K562 (cell line): ENCODE data around the gene PLA2R1. TPM values are rescaled to one million over a fixed set of nuclear protein-coding genes. Genes with fewer than 3 reads are reported as not detected.

ENCODE experiments used
- ATAC-seq: fragments of 200-7000 bp; cut with Tn5 transposase; 3 replicates; pipeline ENCODE4 v1.9.1; 2020; ENCODE audit warnings: moderate library complexity
- BruUV-seq: library from RNA; stranded (reverse); fragments of 400-500 nt; replicated peaks from 2 replicates; lab custom pipeline; 2021; lab: Mats Ljungman, UMichigan
- CTCF ChIA-PET: fragments of 300-600 bp; formaldehyde crosslinking; extraction: SDS; loops from one replicate; lab custom pipeline; 2021; ENCODE audit warnings: low intra/inter-chr PET ratio; lab: Yijun Ruan, JAX
- POLR2A ChIA-PET: fragments of 300-600, 350-650 bp; sonication (Branson Sonifier 250); formaldehyde crosslinking; extraction: SDS; loops from one replicate; lab custom pipeline; 2021; ENCODE audit warnings: antibody characterized with exemption, inconsistent platforms; lab: Yijun Ruan, JAX
- DNase-seq, 4 experiments: peaks; one replicate each; pipeline versions ENCODE4 v3.0.0 to v3.0.0-alpha.2; 2011 to 2018; ENCODE audit warnings: low spot score in 3 of 4, mixed read lengths in 3 of 4; ENCODE audit errors: extremely low read depth in 1 of 4
- FAIRE-seq: peaks from 2 replicates; lab custom pipeline; 2011; peaks lifted over from hg19 to GRCh38; lab: Jason Lieb, UNC
- H2AFZ ChIP-seq: 2 replicates; pipeline ENCODE4 v1.6.0; 2011; ENCODE audit warnings: low read depth, low read length, control low read depth, inconsistent platforms
- H3K27ac ChIP-seq: fragments of 200-600 bp; 3 replicates; pipeline ENCODE4 v1.8.0; 2011; ENCODE audit warnings: low read depth, mild to moderate bottlenecking, control low read depth, inconsistent platforms, low read length, moderate library complexity, mixed read lengths; ENCODE audit errors: extremely low read depth
- H3K27me3 ChIP-seq, 2 experiments: fragments of 300-600 bp in 1 of 2; 2 replicates in 1 of 2; 3 replicates in 1 of 2; pipeline versions ENCODE4 v1.6.0 to v1.8.0; 2011; ENCODE audit warnings: inconsistent platforms in 2 of 2, low read length in 2 of 2, mild to moderate bottlenecking in 1 of 2, mixed read lengths in 1 of 2, moderate library complexity in 1 of 2; ENCODE audit not compliant: control insufficient read depth in 2 of 2, insufficient read depth in 2 of 2
- H3K36me3 ChIP-seq: fragments of 300-600 bp; 3 replicates; pipeline ENCODE4 v1.8.0; 2011; ENCODE audit warnings: mild to moderate bottlenecking, low read length, inconsistent platforms; ENCODE audit not compliant: control insufficient read depth, insufficient read depth
- H3K4me1 ChIP-seq, 2 experiments: fragments of 200-600 bp in 1 of 2; replicated peaks in 1 of 2; 2 replicates in 1 of 2; 3 replicates in 1 of 2; pipeline versions ENCODE4 v1.5.1 to v1.8.0; 2011; ENCODE audit warnings: inconsistent platforms in 2 of 2, low read length in 2 of 2, mild to moderate bottlenecking in 1 of 2, mixed read lengths in 1 of 2, moderate library complexity in 1 of 2; ENCODE audit not compliant: control insufficient read depth in 2 of 2, insufficient read depth in 2 of 2
- H3K4me2 ChIP-seq: 2 replicates; pipeline ENCODE4 v1.6.1; 2011; ENCODE audit warnings: low read length, control low read depth, inconsistent platforms, mixed read lengths; ENCODE audit not compliant: insufficient read depth
- H3K4me3 ChIP-seq: fragments of 200-600 bp; sonication (generic), shearing (Covaris generic); 2 replicates; pipeline ENCODE4 v1.5.1; 2016; ENCODE audit warnings: control low read depth, inconsistent platforms
- H3K79me2 ChIP-seq: fragments of 200-600 bp; 3 replicates; pipeline ENCODE4 v1.8.0; 2011; ENCODE audit warnings: low read length, inconsistent platforms; ENCODE audit not compliant: control insufficient read depth, insufficient read depth
- H3K9ac ChIP-seq, 2 experiments: 2 replicates each; pipeline versions ENCODE4 v1.6.0 to v1.6.1; 2011; ENCODE audit warnings: low read depth in 2 of 2, low read length in 2 of 2, control low read depth in 1 of 2, inconsistent platforms in 1 of 2, mild to moderate bottlenecking in 1 of 2, mixed read lengths in 1 of 2; ENCODE audit not compliant: insufficient read depth in 1 of 2
- H3K9me1 ChIP-seq: one replicate; pipeline ENCODE4 v1.6.0; 2011; ENCODE audit warnings: inconsistent platforms, mild to moderate bottlenecking, low read length, moderate library complexity; ENCODE audit not compliant: control insufficient read depth, insufficient read depth
- H3K9me3 ChIP-seq: replicated peaks from 2 replicates; pipeline ENCODE4 v1.5.1; 2011; ENCODE audit warnings: low read depth, low read length, inconsistent platforms; ENCODE audit not compliant: control insufficient read depth, insufficient read depth
- H4K20me1 ChIP-seq: replicated peaks from 2 replicates; pipeline ENCODE4 v1.6.1; 2011; ENCODE audit warnings: low read length, inconsistent platforms, mixed read lengths; ENCODE audit not compliant: control insufficient read depth, insufficient read depth
- CEBPZ ChIP-seq: fragments of 150-350 bp; IDR thresholded peaks from 2 replicates; pipeline ENCODE4 v1.6.1; 2014; ENCODE audit warnings: low read depth, mild to moderate bottlenecking, low read length, borderline replicate concordance
- HIVEP1 ChIP-seq: fragments of 250-450 bp; sonication (Bioruptor Pico); IDR thresholded peaks from 2 replicates; pipeline ENCODE4 v1.4.0; 2020; ENCODE audit warnings: mild to moderate bottlenecking
- MED1 ChIP-seq: sonication (generic); formaldehyde crosslinking; IDR thresholded peaks from 2 replicates; pipeline ENCODE4 v1.8.1; 2023; ENCODE audit warnings: missing genetic modification reagents, borderline replicate concordance
- NCOA6 ChIP-seq: fragments of 450-650 bp; IDR thresholded peaks from 2 replicates; pipeline ENCODE4 v1.6.1; 2017; ENCODE audit warnings: mild to moderate bottlenecking
- NFATC3 ChIP-seq: fragments of 450-650 bp; IDR thresholded peaks from 2 replicates; pipeline ENCODE4 v1.6.1; 2017; ENCODE audit warnings: mild to moderate bottlenecking
- PHF20 ChIP-seq: fragments of 450-650 bp; IDR thresholded peaks from 2 replicates; pipeline ENCODE4 v1.6.1; 2018; ENCODE audit not compliant: partially characterized antibody
- RAD51 ChIP-seq: fragments of 450-650 bp; IDR thresholded peaks from 2 replicates; pipeline ENCODE4 v1.7.1; 2016; ENCODE audit warnings: low read depth, mild to moderate bottlenecking, borderline replicate concordance
- ZNF146 ChIP-seq: IDR thresholded peaks from one replicate; pipeline ENCODE4 v1.6.1; 2018; ENCODE audit warnings: missing compliant biosample characterization; ENCODE audit not compliant: unreplicated experiment
- in situ Hi-C: fragments of 300-500 bp; cut with MboI; formaldehyde crosslinking; loops from 4 replicates; pipeline ENCODE4 v1.15.0; 2018; ENCODE audit warnings: inconsistent platforms, mixed read lengths
- intact Hi-C: fragments of 100-400 bp; cut with micrococcal nuclease; formaldehyde crosslinking; loops from 2 replicates; pipeline ENCODE4 v1.14.2; 2022
- polyA plus RNA-seq, 8 experiments: library from polyadenylated mRNA; depleted of rRNA in 4 of 8; stranded (reverse) in 5 of 8; unstranded in 3 of 8; fragments of >200 nt; fragmentation: Nextera tagmentation in 2 of 8; fragmentation: Illumina TruSeq in 1 of 8; extraction: Ambion mirVana in 2 of 8; extraction: Trizol in 1 of 8; gene quantifications; 2 replicates each; pipeline versions ENCODE4 v1.2.1 to v1.2.3, GENCODE V29; 2011 to 2014; ENCODE audit warnings: inconsistent platforms in 1 of 8, missing spikeins in 1 of 8
- total RNA-seq, 7 experiments: library from RNA; depleted of rRNA in 6 of 7; stranded (reverse); fragments of >200 nt in 6 of 7; fragmentation: Illumina TruSeq in 2 of 7; extraction: Trizol in 2 of 7; gene quantifications; 2 replicates each; pipeline versions ENCODE4 v1.2.1 to v1.2.3, GENCODE V29; 2011 to 2021; ENCODE audit warnings: low replicate concordance in 1 of 7
- TF ChIP-seq, protein P1 (sequence below): fragments of 450-650 bp; IDR thresholded peaks from 2 replicates; pipeline ENCODE4 v1.6.1; 2016; ENCODE audit warnings: low read depth

The PLA2R1 gene
- total and polyA plus RNA-seq, 9 of the 15 experiments (the other 6 are each of a cell fraction or from before 2014, with no cell fraction given) = not detected

DNA sequence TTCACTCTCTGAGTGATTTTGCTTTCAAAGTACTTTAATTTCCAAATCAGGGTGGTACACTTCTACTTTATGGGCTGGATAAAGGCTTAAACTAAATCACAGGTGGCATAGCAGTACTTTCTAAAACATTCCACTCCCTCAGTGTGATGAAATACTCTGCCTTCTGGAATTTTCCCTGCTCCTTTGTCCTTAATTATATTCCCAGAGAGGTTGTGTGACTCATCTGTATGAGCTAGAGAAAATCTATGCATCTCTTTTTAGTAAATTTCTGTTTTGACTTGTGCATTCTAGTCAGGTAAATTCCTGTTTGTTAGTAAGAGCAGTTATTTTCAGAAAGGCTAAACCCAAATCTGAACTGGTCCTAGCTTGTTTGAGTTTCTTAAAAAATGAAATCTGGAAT lies 29.0 kb upstream of the PLA2R1 start:
- Histone ChIP-seq H3K4me2 (no peak overlapping the region), H3K36me3 (no peaks in the 10 kb centered on the region), H2AFZ (no peak overlapping the region), H3K27me3 (no peaks in the 10 kb centered on the region), H3K4me1 (no peaks in the 10 kb centered on the region), H3K79me2 (no peaks in the 10 kb centered on the region), H3K27ac (no peak overlapping the region), H3K9me1 (no peaks in the 10 kb centered on the region), H3K4me3 (no peak overlapping the region), H3K9ac (no peak overlapping the region), H4K20me1 (no peaks in the 10 kb centered on the region), H3K9me3 (peaks cover 5% of the 10 kb centered on the region; the same call in 1 of the 2 replicates)
- ATAC-seq (no peak), FAIRE-seq (no peak), DNase-seq (no peak)
- ChIA-PET POLR2A (no interaction called here), CTCF (no interaction called here)
- TF ChIP-seq NFATC3 = no peak
- no peak for TF ChIP-seq CEBPZ
- no peak for TF ChIP-seq NCOA6
- TF ChIP-seq PHF20 = no peak
- no peak for TF ChIP-seq HIVEP1 (CRISPR knock-in tag)
- TF ChIP-seq, protein P1, sequence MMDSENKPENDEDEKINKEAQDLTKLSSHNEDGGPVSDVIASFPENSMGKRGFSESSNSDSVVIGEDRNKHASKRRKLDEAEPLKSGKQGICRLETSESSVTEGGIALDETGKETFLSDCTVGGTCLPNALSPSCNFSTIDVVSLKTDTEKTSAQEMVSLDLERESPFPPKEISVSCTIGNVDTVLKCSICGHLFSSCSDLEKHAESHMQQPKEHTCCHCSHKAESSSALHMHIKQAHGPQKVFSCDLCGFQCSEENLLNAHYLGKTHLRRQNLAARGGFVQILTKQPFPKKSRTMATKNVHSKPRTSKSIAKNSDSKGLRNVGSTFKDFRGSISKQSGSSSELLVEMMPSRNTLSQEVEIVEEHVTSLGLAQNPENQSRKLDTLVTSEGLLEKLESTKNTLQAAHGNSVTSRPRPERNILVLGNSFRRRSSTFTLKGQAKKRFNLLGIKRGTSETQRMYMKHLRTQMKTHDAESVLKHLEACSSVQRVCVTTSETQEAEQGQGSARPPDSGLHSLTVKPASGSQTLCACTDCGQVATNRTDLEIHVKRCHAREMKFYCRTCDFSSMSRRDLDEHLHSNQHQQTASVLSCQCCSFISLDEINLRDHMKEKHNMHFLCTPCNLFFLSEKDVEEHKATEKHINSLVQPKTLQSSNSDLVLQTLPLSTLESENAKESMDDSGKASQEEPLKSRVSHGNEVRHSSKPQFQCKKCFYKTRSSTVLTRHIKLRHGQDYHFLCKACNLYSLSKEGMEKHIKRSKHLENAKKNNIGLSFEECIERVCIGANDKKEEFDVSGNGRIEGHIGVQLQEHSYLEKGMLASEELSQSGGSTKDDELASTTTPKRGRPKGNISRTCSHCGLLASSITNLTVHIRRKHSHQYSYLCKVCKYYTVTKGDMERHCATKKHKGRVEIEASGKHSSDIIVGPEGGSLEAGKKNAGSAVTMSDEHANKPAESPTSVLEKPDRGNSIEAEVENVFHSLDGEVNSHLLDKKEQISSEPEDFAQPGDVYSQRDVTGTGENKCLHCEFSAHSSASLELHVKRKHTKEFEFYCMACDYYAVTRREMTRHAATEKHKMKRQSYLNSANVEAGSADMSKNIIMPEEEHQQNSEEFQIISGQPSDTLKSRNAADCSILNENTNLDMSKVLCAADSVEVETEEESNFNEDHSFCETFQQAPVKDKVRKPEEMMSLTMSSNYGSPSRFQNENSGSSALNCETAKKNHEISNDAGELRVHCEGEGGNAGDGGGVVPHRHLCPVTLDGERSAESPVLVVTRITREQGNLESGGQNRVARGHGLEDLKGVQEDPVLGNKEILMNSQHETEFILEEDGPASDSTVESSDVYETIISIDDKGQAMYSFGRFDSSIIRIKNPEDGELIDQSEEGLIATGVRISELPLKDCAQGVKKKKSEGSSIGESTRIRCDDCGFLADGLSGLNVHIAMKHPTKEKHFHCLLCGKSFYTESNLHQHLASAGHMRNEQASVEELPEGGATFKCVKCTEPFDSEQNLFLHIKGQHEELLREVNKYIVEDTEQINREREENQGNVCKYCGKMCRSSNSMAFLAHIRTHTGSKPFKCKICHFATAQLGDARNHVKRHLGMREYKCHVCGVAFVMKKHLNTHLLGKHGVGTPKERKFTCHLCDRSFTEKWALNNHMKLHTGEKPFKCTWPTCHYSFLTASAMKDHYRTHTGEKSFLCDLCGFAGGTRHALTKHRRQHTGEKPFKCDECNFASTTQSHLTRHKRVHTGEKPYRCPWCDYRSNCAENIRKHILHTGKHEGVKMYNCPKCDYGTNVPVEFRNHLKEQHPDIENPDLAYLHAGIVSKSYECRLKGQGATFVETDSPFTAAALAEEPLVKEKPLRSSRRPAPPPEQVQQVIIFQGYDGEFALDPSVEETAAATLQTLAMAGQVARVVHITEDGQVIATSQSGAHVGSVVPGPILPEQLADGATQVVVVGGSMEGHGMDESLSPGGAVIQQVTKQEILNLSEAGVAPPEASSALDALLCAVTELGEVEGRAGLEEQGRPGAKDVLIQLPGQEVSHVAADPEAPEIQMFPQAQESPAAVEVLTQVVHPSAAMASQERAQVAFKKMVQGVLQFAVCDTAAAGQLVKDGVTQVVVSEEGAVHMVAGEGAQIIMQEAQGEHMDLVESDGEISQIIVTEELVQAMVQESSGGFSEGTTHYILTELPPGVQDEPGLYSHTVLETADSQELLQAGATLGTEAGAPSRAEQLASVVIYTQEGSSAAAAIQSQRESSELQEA = no peak
- no peak for TF ChIP-seq ZNF146 (CRISPR knock-in tag)
- TF ChIP-seq MED1 (CRISPR knock-in tag) = no peak
- TF ChIP-seq RAD51 = no peak
- in situ Hi-C loops = no loop called here
- intact Hi-C loops = no loop called here
- BruUV-seq = no TSS peak
